ENCODE data around the gene ZNF438.

- TF ChIP-seq CTCF (conservative IDR thresholded peaks at IDR 0.05; ENCODE audit: low read depth, low read length) (no peak), USF2 (IDR thresholded peaks at IDR 0.05; ENCODE audit: low read depth, low read length) (no peak), BHLHE40 (IDR thresholded peaks at IDR 0.05; ENCODE audit: low read depth, low read length) (no peak), RAD21 (IDR thresholded peaks at IDR 0.05; ENCODE audit: low read length) (no peak)
Observed at GRCh38 chr10:30810416-30810815, 221.2 kb downstream of the ZNF438 start.
